Uterus (tissue), 4 donors: ENCODE results near the gene PARP1. TPM values are rescaled to one million over a fixed set of nuclear protein-coding genes. Genes with fewer than 3 reads are reported as not detected.

Source experiments
- DNase-seq, 2 donors: peaks; one replicate each; pipeline ENCODE4 v3.0.0-alpha.2; 2019 to 2020
- H3K27ac ChIP-seq, 2 donors: fragments of 200-600 bp; sonication (generic); 1 replicate in 1 of 2; 2 replicates in 1 of 2; pipeline ENCODE4 v1.5.1; 2016 to 2018
- H3K27me3 ChIP-seq, 2 donors: fragments of 200-600 bp; sonication (generic); one replicate each; pipeline ENCODE4 v1.5.1; 2018 to 2019; ENCODE audit warnings: control low read depth in 1 of 2
- H3K36me3 ChIP-seq, 2 donors: fragments of 200-600 bp; sonication (generic); one replicate each; pipeline ENCODE4 v1.5.1; 2019; ENCODE audit warnings: control low read depth in 1 of 2
- H3K4me1 ChIP-seq, 2 donors: fragments of 200-600 bp; sonication (generic); one replicate each; pipeline ENCODE4 v1.5.1; 2018 to 2019; ENCODE audit warnings: control low read depth in 1 of 2
- H3K4me3 ChIP-seq, 2 donors: fragments of 200-600 bp; sonication (generic); 1 replicate in 1 of 2; 2 replicates in 1 of 2; pipeline ENCODE4 v1.5.1; 2018 to 2019; ENCODE audit warnings: mild to moderate bottlenecking in 1 of 2
- H3K9me3 ChIP-seq, 2 donors: fragments of 200-600 bp; sonication (generic); one replicate each; pipeline ENCODE4 v1.5.1; 2019; ENCODE audit warnings: control low read depth in 1 of 2
- CTCF ChIP-seq, 4 experiments: fragments of 200-600 bp in 2 of 4; fragments of 450-650 bp in 2 of 4; sonication (generic) in 2 of 4; IDR thresholded peaks; one replicate each; pipeline ENCODE4 v1.5.1; 2016 to 2019; ENCODE audit warnings: antibody characterized with exemption in 4 of 4, mild to moderate bottlenecking in 2 of 4, moderate library complexity in 1 of 4
- POLR2A ChIP-seq, 2 donors: fragments of 450-650 bp; IDR thresholded peaks; one replicate each; pipeline ENCODE4 v1.6.1; 2016; ENCODE audit warnings: antibody characterized with exemption in 2 of 2, mild to moderate bottlenecking in 1 of 2, moderate library complexity in 1 of 2
- intact Hi-C: fragments of 100-400 bp; cut with DNase I; formaldehyde crosslinking; loops from one replicate; pipeline ENCODE4 v1.15.1; 2023; ENCODE audit warnings: low total_unique reads
- total RNA-seq, 4 donors: library from RNA; depleted of rRNA in 3 of 4; stranded (reverse); fragments of >200 nt in 3 of 4; gene quantifications; one replicate each; pipeline versions ENCODE4 v1.1.0 to v1.2.4, GENCODE V29; 2014 to 2023
- donor health status: DM: yes; HTN: yes; CAD: no.

Gene PARP1
- total RNA-seq, 4 donors from 2014 or later, result 17.1 to 147 (median 33.8) TPM

- H3K36me3 ChIP-seq, result no peaks in the 10 kb centered on the region
- H3K27me3 ChIP-seq, result no peaks in the 10 kb centered on the region
- no peak overlapping the region for H3K4me3 ChIP-seq
- no peak for TF ChIP-seq CTCF (IDR thresholded peaks at IDR 0.05)
- TF ChIP-seq POLR2A (IDR thresholded peaks at IDR 0.05), result no peak
- no peaks in the 10 kb centered on the region for H3K4me1 ChIP-seq
- no peak for DNase-seq
- intact Hi-C loops, result no loop called here
- no peak overlapping the region for H3K27ac ChIP-seq
- no peaks in the 10 kb centered on the region for H3K9me3 ChIP-seq
Measured at GRCh38 chr1:226322986-226323385, 84.9 kb downstream of the PARP1 start.

- no peak for DNase-seq
- Histone ChIP-seq H3K4me1 (no peaks in the 10 kb centered on the region), H3K36me3 (no peaks in the 10 kb centered on the region), H3K9me3 (no peaks in the 10 kb centered on the region), H3K4me3 (no peak overlapping the region), H3K27me3 (no peaks in the 10 kb centered on the region), H3K27ac (no peak overlapping the region)
- intact Hi-C loops, result no loop called here
- no peak for TF ChIP-seq CTCF (IDR thresholded peaks at IDR 0.05)
- TF ChIP-seq POLR2A (IDR thresholded peaks at IDR 0.05), result no peak
Measured at GRCh38 chr1:226320930-226321329, 87.0 kb downstream of the PARP1 start.

- Histone ChIP-seq H3K36me3 (no peaks in the 10 kb centered on the region), H3K4me3 (no peak overlapping the region), H3K9me3 (no peaks in the 10 kb centered on the region), H3K27ac (no peak overlapping the region), H3K4me1 (no peaks in the 10 kb centered on the region), H3K27me3 (no peaks in the 10 kb centered on the region)
- DNase-seq, result no peak
- intact Hi-C loops, result no loop called here
- TF ChIP-seq CTCF (IDR thresholded peaks at IDR 0.05) (no peak), POLR2A (IDR thresholded peaks at IDR 0.05) (no peak)
Measured at GRCh38 chr1:226318471-226318870, 89.4 kb downstream of the PARP1 start.

GRCh38 chr1:226314055-226314454, 93.8 kb downstream of the PARP1 start:
- TF ChIP-seq CTCF (IDR thresholded peaks at IDR 0.05) (no peak), POLR2A (IDR thresholded peaks at IDR 0.05) (no peak)
- H3K27ac ChIP-seq, result no peak overlapping the region
- H3K9me3 ChIP-seq, result no peaks in the 10 kb centered on the region
- no peaks in the 10 kb centered on the region for H3K27me3 ChIP-seq
- DNase-seq, result no peak
- H3K4me3 ChIP-seq, result no peak overlapping the region
- H3K36me3 ChIP-seq, result no peaks in the 10 kb centered on the region
- H3K4me1 ChIP-seq, result no peaks in the 10 kb centered on the region
- intact Hi-C loops, result no loop called here

GRCh38 chr1:226312065-226312464, 95.8 kb downstream of the PARP1 start:
- DNase-seq, result no peak
- no peak overlapping the region for H3K4me3 ChIP-seq
- no peaks in the 10 kb centered on the region for H3K27me3 ChIP-seq
- H3K27ac ChIP-seq, result no peak overlapping the region
- no peaks in the 10 kb centered on the region for H3K4me1 ChIP-seq
- H3K36me3 ChIP-seq, result no peaks in the 10 kb centered on the region
- H3K9me3 ChIP-seq, result no peaks in the 10 kb centered on the region
- no peak for TF ChIP-seq CTCF (IDR thresholded peaks at IDR 0.05)
- no peak for TF ChIP-seq POLR2A (IDR thresholded peaks at IDR 0.05)
- intact Hi-C loops, result no loop called here
